A673 (cell line): Measurements from ENCODE around the gene ENDOU.

Source experiments
- CTCF ChIP-seq: fragments of 300-800, 200-600 bp; sonication (generic); conservative IDR thresholded peaks from 2 replicates; pipeline ENCODE4 v1.5.1; 2017; ENCODE audit warnings: low read depth, mild to moderate bottlenecking, antibody characterized with exemption, low read length, moderate library complexity, mixed read lengths
- EZH2 ChIP-seq: fragments of 200-600 bp; sonication (generic); IDR thresholded peaks from 2 replicates; pipeline ENCODE4 v1.6.1; 2017; ENCODE audit warnings: borderline replicate concordance, low read depth, mild to moderate bottlenecking, mixed read lengths, antibody characterized with exemption, low read length; ENCODE audit not compliant: poor library complexity, severe bottlenecking

GRCh38 chr12:47773062-47773857, 48.0 kb upstream of the ENDOU start, which contains the start of gene SLC48A1:
- TF ChIP-seq CTCF (peak; percentile 46; the same call in 1 of the 2 replicates), EZH2 (no peak)
